Embryonic facial prominence (tissue), 1 donor: ENCODE results near the gene PHF2.
A peak's percentile ranks its signal among the peaks of the same experiment; 100 is the strongest.

Experiments used
- DNase-seq: peaks from one replicate; pipeline ENCODE4 v3.0.0-alpha.2; 2016; ENCODE audit errors: extremely low spot score

The PHF2 gene

DNA sequence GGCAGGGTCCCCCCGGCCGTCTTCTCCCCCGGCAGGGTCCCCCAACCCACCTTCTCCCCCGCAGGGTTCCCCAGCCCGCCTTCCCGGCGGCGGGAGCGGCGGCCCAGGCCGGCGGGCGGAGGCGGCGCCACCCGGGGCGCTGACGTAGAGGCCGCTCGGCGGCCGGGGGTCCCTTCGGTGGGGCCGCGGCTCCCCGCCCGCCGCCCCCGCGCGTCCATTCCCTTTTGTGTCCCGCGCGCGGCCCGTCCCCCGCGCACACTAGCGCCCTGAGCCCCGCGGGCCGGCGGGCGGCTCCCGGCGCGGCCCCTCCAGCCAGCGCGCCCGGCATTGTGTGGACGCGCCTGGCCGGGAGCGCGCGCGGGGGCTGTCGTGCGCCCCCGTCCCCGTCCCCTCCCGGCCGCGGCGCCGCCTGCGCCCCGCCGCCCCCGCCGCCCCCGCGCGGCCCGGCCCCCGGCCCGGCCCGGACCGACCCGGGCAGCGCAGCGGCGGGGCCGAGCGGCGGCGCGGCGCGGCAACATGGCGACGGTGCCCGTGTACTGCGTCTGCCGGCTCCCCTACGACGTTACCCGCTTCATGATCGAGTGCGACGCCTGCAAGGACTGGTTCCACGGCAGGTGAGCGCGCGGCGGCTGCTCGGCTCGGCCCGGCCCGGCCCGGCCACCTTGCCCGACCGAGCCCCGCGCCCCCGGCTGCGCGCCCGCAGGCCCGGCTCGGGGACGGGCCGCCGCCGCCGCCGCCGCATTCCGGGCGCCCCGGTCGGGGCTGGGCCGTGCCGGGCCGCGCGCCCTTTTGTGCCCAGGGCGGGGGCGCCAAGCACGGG, at the start of gene PHF2:
TSS of gene PHF2 (plus strand) at position 327 of the 820 bp plus-strand sequence. CDS start at position 517, 190 bp downstream.
- no peak for DNase-seq

DNA sequence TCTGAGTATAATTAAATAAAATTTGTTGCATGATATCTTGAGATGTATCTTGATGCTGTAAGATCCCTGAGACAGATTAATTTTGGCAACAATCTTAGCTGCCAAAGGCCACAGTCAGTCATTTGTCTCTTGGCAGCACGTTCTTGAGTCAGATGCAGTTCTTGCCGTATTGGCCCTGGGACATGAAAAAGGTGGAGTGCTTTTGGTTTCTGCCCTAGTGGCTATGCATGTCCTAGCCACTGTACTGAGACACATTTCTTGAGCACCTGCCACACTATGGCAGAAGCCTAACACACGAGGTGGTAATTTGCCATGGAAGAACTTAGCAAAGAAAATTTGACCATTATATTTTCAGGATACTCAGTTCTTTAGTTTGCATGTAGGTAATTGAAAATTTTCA, 45.0 kb upstream of the PHF2 start:
- no peak for DNase-seq

DNA sequence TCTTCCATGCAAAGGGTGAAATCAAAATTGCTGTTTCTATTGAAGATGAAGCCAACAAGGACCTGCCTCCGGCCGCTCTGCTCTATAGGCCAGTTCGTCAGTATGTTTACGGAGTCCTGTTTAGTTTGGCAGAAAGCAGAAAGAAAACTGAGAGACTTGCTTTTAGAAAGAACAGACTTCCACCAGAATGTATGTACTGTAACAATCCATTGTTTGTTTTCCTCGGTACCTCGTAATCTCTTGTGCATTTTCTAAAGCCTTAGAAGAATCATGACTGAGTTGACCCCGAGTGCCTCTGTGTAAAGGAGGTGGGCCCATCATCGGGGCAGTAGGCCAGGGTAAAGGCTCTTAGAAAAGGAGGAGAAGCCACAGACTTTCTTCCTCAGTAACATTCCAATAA, 44.2 kb upstream of the PHF2 start:
- DNase-seq, result no peak

GRCh38 chr9:93533863-93534262, 42.5 kb upstream of the PHF2 start:
- no peak for DNase-seq

DNA sequence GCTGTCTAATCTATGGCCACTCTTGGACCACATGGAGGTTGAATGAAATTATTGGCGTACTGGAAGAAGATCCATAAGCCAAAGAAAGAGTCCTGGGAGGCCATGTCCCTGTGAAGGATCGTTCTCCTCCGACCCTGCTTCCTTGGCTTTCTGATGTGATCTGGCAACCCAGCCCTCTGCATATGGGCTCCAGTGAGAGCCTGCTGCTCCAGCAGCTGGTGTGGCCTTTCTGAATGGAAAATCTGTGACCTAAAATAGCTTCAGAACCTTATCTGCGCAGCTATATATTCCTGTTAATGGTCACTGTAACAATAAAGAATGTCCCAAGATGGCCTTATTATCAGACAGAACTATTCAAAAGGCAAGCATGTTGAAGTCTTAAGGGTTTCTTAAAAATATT, 40.2 kb upstream of the PHF2 start:
- no peak for DNase-seq

DNA sequence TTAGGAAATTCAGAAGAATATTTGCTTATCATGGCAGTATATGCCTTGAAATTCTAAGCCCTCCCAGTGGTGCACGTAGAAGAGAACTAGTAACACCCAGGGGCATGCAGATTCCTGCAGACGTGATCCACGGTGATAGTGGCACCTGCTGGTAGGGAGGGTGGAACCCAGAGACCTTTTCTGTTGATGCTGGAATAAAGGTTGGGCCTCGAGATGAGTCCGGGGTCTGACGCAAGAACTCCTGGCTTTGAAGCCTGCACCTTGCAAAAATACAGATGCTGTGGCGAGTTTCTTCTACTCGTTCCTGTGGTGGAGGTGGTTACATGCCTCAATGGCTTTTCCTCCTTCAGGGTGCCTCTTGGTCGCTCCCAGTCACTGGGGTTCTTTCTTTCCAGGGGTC, 39.5 kb upstream of the PHF2 start:
- DNase-seq, result no peak

DNA sequence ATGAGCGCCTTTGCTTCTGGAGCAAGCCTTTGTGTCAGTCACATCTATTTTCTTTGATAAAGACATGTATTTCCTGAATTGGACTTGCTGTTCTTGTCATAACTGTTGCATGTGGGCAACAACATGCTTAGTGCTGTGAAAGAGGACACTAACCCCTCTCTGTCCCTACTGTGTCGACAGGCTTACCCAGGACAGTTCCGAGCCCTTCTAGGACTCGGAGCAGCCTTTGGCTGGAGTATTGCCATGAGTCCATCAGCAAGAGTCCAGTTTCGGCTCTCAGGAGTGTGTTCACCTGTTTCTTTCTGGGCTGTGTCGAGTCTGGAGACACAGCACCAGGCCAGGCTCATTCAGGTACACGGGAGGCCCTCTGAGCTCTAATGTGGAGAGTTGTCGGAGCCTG, 36.1 kb upstream of the PHF2 start:
- no peak for DNase-seq

GRCh38 chr9:93541005-93541404, 35.4 kb upstream of the PHF2 start:
- no peak for DNase-seq

DNA sequence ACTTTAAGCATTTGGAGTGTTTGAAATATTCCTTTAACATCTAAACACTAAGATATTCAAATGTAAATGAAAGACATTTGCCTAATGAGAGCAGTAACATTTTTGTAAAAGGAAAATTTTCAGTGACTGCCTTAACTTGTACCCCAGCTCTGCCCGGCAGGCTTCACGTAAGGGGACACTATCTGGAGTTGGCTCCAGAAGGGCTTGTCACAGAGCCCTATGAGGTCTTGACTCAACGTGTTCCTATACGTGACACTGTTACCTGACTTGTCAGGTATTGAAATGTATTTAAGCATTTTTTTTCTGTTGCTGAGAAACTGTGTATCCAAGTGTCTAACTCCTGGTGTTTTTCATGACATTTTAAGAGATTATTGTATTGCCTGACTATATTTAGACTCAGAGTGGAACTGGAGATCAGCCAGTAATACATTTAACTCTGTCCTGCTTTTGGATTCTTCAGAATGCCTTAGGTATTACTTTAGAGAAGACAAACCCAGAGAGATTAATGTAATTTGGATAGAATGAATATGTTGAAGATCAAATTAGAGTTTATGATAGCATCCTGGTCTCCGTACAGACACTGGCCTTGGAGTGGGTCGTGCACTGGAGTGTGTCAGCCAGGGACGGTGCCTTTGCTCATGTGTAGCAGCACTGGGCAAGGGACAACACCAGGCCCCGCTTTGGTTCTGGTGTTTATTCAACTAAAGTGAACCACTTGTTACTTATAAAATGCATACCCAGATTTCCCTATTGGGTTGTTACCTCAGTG, 34.6 kb upstream of the PHF2 start:
- DNase-seq, result no peak

DNA sequence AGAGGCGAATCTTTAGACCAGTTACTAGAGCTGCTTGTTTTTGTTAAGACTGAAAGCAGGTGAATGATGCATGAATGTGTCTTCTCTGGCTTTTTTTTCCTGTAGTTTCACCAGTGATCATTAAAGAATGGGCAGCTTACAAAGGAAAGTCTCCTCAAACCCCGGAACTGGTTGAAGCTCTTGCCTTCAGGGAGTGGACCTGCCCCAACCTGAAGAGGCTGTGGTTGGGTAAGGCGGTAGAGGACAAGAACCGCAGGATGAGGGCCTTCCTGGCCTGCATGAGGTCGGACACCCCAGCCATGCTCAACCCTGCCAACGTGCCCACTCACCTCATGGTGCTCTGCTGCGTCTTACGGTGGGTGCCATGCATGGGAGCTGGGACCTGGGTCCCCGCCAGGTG, 33.3 kb upstream of the PHF2 start:
- no peak for DNase-seq

DNA sequence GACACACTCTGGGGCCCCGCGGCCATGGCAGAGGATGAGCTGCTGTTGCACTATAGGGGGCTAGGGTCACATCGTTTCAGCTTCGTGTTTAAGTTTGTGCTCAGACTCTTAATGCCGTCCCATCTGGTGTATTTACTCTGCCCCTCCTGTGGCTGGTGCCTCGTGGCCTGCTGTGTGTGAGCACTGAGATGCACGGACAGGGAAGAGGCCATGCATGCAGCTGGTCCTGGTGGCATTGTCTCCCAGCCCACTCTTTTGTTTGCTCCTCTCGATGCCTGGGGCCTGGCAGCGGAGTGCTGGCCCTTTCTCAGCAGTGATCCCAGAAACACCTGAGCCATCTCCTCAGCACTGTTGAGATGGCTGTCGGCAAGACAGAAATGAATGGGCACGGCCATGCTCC, 30.0 kb upstream of the PHF2 start:
- DNase-seq, result no peak

GRCh38 chr9:93549611-93550010, 26.8 kb upstream of the PHF2 start:
- peak; percentile 21 for DNase-seq

DNA sequence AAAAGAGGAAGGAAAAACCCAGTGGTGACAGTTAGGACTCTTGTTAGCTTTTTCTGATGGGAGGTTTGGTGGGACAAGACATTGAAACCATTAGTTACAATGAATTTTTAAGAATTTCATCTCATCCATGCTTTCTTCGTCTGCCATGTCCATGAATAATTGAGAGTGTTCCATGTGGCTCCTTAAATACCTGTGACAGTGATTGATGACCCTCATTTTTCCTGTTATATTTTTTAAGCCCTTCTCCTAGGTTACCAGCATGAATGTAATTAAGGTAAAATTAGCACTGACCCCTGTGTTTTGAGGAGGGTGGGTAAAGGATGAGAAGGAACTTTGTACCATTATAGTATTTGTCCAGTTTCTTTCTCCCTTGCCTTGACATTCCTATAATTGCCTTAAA, 23.5 kb upstream of the PHF2 start:
- DNase-seq, result no peak

DNA sequence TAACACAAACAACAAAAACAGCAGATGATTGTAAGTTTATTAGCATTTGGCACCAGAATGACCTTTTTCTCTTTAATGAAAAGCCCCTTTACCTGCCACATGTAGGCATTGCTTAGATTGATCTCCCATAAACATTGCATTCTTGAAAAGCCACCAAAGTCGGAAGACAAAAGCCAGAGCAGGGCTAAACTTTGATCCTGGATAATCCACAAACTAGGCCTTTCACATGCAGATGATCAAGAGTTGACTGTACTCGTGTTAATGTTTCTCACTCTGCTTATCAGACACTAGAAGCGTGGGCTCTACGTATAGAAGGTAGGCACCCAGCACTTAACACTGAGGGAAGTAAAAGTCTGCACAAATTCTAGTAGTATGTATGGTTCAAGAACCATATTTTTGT, 21.0 kb upstream of the PHF2 start:
- DNase-seq, result no peak

GRCh38 chr9:93557366-93558137, 18.8 kb upstream of the PHF2 start:
- no peak for DNase-seq

- DNase-seq, result no peak
These were observed 17.9 kb upstream of the PHF2 start for GRCh38 chr9:93558503-93558902.

DNA sequence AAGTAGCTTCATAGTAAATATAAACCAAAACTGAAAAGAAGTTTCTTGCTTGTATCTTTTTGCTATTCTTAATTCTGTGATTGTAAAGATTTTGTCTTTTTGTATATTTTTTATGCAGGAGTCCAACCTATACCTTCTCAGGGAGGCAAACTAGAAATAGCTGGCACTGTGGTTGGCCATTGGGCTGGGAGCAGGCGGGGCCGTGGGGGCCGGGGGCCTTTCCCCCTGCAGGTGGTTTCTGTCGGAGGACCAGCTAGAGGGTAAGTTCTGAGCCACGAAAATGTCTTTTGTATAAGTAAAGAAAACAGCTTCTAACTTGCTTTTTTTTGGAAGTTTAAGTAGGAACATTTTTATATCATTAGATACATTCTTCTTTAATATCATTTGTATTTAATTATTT, 15.4 kb upstream of the PHF2 start:
- DNase-seq, result no peak

GRCh38 chr9:93562157-93562556, 14.2 kb upstream of the PHF2 start:
- DNase-seq, result no peak

DNA sequence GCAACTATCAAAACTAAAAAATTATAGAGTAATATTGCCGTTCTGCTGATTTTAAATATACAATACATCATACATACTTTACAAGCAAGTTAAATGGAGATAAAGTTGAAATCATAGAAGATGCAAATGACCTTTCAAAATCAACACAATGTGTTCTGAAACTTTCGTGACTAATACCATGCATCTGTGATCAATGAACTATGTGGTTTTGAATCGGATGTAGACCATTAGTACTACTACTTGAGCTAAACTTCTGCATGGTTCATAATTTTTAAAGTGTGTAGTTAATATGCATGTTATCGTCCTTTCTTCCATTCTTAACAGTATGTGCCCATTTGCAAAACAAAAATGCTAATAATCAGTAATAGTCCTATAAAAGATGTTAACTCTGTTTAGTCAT, 11.3 kb upstream of the PHF2 start:
- no peak for DNase-seq

- DNase-seq, result peak; percentile 84
These were observed 9.7 kb upstream of the PHF2 start for GRCh38 chr9:93566408-93567270.

DNA sequence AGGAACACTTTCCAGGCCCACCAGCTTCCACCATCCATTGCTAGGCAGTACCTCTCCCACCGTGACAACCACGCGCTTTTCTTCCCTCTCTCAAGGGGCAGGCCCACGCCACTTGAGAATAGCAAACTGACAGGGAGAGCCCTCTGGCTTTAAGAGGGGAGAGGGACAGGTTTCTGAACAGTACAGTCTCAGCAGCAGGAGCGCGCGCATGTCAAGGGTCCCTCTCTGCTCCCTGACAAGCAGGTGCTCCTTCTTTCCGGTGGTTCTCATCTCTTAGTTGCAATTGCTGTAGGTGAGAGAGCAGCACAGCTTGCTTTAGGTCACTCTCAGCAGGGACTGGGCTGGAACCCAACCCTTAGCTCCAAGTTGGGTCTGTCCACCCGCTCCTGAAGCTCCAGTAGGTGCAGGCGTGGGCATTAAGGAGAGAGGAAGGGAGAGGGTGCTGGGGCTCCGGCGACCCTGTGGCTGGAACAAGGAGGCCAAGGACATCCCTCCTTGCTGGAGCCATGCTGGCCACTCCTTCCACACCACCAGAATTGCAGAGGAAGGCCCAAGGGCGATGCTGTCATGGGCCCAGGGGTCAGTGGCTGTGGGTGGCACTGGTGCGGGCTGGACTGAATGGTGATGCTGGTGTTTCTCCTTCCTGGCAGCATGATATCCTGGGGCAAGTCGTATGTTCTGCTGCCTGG, 9.0 kb upstream of the PHF2 start:
- no peak for DNase-seq
